ENCODE results near the gene GOLGA8J.
"Not testable (repeated sequence)": the region's sequence is repeated elsewhere in the genome, so short reads cannot be mapped to it uniquely, and the experiment has no call there.

The GOLGA8J gene, protein sequence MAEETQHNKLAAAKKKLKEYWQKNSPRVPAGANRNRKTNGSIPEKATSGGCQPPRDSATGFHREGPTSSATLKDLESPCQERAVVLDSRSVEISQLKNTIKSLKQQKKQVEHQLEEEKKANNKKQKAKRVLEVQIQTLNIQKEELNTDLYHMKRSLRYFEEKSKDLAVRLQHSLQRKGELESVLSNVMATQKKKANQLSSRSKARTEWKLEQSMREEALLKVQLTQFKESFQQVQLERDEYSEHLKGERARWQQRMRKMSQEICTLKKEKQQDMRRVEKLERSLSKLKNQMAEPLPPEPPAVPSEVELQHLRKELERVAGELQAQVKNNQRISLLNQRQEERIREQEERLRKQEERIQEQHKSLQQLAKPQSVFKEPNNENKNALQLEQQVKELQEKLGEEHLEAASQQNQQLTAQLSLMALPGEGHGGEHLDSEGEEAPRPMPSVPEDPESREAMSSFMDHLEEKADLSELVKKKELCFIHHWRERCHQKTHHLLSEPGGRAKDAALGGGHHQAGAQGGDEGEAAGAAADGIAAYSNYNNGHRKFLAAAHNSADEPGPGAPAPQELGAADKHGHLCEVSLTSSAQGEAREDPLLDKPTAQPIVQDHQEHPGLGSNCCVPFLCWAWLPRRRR

DNA sequence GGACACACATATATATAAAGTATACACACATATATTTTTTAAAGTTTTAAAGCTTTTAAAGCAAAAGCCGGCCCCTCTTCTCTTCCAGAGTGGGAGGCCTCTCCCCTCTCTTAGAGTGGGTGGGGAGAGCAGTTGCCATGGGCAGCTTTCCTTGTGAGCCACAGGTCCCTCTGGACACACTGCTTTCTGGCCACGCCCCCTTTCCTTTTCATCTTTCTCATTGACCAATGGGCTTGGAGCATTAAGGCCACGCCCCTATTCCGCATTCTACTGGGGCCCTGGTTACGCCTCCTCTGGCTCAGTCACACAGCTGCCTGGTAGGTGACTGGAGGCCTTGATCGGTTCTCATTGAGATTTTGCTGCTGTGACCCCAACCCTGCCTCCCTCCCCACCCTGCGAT lies at the start of gene GOLGA8J:
Gene GOLGA8J, plus strand, starts transcription at position 301 of the 400 bp plus-strand sequence. Its CDS starts 98 bp downstream, at position 399.
- not testable (repeated sequence) for DNase-seq (ENCODE audit: low read depth)

DNA sequence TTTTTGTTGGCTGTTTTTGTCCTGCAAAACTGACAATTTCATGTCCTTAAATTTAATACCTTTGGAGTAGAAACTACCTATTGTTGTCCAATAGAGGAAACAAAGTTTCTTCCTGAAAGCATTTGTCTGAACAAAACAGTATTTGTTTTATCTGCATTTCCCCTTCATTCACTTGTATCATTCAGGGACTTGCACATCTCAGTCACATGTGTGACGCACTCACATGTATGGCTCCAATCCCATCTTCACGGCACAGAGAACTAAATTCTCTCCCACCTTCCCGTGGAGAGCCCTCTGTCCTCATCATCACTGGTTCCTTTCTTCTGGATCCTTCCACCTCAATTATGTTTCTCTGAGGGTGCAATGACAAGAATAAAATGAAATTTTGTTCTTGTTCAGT lies 49.5 kb upstream of the GOLGA8J start:
- DNase-seq (ENCODE audit: low read depth): no peak

DNA sequence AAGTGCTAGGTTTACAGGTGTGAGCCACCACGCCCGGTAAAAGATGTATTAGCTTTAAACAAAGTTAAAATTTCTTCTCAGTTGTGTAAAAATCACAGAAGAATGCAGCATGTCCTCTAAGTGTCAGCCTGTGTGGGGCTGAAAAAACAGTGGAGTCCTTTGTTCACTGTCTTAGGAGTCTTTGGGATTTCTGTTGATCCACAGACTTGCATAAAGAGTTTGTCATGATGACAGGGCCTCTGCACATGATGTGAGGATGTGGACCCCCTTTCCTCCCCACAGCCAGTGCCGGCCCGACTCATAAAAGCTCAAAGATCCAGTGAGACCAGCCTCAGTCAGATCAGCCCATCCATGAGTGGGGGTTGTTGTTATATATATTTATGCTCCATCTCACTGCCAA lies 49.0 kb upstream of the GOLGA8J start:
- no peak for DNase-seq (ENCODE audit: low read depth)

DNA sequence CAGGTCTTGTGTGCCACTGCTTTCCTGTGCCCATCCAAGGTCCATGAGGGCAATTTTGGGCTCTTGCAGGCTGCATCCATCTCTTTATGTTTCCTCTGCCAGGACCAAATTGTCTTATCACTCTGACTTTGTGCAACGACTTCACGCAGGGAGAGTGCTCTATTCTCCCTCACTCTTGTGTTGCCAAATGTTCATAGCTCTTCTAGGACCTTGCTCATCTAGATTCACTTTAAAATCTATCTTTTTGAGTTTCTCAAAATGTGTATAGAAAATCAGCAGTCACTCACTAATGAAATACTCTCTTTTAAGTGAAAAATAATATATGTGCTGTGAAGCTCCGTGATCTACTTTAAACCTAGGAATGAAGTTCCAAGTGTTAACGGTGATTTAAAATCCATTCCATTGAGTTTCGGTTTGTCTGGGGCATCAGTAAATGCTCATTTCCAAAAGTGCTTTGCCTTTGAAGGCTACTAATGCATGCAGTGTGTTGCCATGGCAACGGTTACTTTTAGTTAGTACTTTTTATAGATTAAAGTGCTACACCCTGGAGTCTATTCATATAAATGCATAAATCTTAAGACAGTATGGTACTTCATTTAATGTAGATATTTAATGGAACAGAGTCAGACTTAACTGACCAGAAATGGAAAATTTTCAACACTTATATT lies 46.6 kb upstream of the GOLGA8J start:
- no peak for DNase-seq (ENCODE audit: low read depth)

DNA sequence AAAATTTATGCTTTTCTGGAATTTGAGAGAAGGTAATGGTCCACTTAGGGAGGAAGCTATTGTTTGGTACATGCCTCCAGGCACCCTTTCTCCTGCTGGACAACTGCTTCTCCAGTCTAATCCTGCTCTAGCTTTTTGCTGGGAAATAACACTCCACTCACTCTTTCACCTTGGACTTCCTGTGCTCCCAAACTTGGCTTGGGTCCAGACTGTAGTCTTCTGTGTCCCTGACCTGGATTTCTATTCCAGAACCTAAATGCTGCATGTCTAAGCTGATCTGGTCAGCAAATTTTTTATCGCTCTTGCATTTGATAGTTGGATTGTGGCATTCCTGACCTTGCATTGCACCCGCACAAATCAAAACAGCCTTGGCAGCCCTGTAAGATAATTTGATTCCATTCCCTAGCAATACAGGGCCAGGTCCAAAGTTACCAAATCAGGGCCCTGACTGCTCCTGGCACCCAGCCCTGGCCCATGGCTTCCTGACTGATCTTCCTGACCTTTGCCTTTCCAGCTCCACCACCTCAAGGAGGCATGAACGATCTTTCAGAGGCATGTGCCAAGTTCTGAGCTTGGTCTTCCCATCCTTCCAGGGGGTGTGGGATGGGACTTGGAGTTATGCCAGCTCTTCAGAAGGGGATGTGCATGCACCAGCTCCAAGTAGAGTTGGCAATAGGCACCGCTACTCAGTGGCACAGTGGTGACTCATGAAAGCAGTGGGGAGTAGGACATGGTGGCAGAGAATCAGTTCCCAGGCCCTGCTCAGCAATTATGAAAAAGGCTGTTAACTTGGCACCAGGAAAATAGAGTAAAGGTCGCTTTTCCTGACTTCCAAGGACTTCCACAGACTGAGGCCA lies 43.9 kb upstream of the GOLGA8J start:
- DNase-seq (ENCODE audit: low read depth): no peak

DNA sequence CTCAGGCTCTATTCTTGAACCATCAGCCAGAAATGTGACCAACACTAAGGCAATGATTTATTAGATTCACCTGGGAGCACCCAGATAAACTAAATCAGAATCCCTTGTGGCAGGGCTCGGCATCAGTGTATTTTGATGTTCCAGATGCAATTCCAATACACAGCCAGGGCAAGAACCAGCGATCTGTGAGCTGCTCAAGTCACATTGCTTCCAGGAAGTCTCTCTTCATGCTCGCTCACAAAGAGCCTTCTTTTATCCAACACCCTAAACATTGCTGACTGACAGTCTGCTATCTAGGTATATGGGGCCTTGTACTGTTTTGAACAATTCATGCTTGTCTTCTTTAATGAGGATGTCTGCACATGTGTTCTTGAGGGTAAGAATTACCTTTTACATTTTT lies 40.9 kb upstream of the GOLGA8J start:
- no peak for DNase-seq (ENCODE audit: low read depth)

DNA sequence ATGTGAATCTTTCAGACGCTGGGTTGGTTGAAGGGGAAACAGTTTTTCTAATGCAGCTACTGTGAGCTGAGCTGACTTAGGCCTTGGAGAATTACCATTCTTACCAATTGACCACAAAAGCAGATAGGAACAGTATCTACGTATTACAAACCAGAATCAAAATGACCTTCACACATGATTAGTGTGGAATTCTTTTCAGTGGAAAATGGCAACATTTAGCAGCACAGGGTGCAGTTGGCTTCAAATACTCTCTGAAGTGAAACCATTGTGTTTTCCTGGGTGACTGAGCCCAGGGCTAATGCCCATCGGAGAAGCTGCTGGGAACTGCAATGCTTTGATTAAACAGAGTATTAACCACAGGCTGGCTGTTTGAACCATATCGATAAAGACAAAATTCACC lies 40.2 kb upstream of the GOLGA8J start:
- DNase-seq (ENCODE audit: low read depth): no peak

DNA sequence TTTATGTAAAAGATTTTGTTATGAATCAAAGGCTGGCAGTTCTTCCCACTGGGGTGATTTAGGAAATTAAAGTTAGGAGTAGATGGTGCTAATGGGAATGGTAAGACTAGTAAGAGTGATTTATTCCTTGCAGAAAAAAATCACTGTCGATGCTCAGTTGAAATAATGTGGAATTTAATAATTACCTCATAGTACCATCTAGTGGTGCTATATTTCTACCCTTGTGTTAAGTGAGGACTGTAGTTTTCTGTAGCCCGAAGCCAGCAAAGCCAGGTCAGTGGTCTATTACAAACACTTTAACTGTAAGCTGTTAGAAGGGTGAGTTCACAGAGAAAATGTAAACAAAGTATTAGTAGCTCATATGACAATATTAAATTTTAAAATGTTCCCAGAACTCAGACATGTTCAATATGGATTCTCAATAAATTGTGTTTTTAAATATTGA lies 39.5 kb upstream of the GOLGA8J start:
- DNase-seq (ENCODE audit: low read depth): no peak

DNA sequence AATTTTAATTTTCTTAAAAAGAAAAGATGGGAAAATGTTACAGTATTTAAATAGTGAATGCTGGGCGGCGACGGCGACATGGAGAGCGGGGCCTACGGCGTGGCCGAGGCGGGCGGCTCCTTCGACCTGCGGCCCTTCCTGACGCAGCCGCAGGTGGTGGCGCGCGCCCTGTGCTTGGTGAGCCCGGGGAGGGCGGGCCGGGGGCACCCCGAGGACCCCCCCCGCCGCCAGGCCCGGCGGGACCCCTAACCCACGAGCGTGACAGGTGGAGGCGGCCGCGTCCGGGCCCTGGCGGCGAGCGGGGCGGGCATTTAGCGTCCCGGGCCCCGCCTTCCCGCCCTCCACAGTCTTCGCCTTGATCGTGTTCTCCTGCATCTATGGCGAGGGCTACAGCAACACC lies 38.4 kb upstream of the GOLGA8J start:
- no peak for DNase-seq (ENCODE audit: low read depth)

DNA sequence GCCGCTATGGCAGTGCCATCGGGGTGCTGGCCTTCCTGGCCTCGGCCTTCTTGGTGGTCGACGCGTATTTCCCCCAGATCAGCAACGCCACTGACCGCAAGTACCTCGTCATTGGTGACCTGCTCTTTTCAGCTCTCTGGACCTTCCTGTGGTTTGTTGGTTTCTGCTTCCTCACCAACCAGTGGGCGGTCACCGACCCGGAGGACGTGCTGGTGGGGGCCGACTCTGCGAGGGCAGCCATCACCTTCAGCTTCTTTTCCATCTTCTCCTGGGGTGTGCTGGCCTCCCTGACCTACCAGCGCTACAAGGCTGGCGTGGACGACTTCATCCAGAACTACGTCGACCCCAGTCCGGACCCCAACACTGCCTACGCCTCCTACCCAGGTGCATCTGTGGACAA lies 37.9 kb upstream of the GOLGA8J start:
- not testable (repeated sequence) for DNase-seq (ENCODE audit: low read depth)

DNA sequence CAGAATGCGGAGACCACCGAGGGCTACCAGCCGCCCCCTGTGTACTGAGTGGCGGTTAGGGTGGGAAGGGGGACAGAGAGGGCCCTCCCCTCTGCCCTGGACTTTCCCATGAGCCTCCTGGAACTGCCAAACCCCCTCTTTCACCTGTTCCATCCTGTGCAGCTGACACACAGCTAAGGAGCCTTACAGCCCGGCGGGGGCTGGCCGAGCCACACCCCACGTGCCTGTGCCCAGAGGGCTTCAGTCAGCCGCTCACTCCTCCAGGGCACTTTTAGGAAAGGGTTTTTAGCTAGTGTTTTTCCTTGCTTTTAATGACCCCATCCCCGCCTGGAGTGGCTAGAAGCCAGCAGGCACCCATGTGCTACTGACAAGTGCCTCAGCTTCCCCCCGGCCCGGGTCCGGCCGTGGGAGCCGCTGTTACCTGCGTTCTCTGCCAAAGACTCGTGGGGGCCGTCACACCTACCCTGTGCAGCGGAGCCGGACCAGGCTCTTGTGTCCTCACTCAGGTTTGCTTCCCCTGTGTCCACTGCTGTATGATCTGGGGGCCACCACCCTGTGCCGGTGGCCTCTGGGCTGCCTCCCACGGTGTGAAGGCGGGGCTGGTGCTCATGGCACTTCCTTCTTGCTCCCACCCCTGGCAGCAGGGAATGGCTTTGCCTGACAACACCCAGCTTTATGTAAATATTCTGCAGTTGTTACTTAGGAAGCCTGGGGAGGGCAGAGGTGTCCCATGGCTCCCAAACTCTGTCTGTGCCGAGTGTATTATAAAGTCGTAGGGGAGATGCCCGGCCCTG lies 37.3 kb upstream of the GOLGA8J start:
- DNase-seq (ENCODE audit: low read depth): not testable (repeated sequence)

DNA sequence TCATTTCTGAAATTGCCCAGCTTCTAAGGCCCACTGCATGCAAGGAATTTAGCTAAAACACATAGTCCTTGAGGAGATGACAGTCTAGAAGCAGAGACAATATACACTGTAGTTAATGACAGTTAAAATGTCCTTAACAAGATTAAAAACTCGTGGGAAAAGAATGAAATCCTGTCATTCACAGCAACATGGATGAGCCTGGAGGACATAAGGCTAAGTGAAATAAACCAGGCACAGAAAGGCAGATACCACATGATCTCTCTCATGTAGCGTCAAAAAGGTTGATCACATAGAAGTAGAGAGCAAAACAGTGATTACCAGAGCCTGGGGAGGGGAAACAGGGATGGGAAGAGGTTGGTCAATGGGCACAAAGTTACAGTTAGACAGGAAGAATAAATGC lies 36.3 kb upstream of the GOLGA8J start:
- DNase-seq (ENCODE audit: low read depth): no peak

DNA sequence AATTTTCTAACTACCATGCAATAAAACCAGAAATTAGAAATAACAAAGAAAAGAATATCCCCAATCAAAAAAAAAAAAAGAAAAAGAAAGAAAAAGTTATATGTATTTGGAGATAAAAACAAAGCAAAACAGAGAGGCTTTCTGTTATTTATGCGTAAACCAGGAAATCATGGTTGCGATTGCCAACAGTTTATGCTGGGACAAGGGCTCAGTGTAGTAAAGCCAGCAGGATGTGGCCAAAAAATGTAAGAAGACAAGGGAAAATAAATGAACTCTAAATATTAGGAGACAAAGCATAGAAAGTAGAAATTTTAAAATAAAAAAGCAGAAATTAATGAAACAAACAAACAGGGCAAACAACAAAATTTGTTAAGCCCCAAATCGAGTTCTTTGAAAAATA lies 27.2 kb upstream of the GOLGA8J start:
- no peak for DNase-seq (ENCODE audit: low read depth)

DNA sequence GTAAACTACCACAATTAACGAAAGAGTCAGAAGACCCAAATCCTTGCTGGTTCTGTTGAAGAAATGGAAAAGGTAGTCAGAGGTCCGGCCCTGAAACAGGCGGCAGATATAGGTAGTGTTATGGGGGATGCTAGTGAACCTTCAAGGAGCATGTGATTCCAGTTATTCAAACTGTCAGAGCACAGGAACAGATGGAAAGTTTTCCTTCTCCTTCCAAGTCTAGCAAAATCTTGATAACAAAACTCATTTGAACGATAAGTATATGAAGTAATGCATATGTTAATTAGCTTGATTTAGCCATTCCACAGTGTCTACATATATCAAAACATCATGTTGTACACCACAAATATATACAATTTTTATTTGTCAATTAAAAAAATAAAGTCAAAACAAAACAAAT lies 26.6 kb upstream of the GOLGA8J start:
- no peak for DNase-seq (ENCODE audit: low read depth)

DNA sequence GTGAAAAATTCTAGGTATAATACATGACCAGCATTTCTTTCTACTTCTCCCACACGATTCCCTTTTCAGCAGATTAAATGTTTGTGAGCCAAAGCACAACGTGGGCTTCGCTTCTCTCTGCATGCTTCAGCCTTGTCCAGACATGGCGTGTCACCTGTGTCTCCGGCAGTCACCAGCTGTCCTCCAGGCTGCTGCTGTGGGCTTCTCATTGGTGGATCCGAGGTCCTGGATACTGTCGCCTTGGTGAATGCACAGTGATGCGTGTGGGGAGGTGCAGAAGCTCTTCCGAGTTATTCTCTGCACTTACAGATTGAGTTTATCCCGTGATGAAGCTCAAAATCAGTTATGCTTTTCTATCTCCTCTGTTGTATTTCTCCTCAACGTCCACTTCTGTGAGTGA lies 23.0 kb upstream of the GOLGA8J start:
- DNase-seq (ENCODE audit: low read depth): no peak

DNA sequence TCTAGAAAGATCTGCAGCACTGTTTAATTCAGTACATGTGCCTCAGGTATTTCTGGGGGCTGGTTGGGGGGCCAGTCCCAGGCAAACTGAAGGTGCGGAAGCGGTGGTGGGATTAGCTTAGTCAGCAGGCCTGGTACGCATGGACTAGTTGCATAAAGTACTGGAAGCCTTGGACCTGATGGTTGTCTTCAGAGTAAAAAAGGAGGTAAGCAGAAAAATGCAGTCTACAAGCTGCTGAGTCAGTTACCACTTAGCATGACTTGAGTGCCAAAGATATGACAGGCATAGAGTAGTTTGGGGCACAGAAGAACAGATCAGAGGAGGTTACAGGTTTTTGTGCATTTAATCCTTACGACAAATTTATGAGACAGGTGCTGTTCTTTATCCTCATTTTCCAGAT lies 19.9 kb upstream of the GOLGA8J start:
- DNase-seq (ENCODE audit: low read depth): no peak

DNA sequence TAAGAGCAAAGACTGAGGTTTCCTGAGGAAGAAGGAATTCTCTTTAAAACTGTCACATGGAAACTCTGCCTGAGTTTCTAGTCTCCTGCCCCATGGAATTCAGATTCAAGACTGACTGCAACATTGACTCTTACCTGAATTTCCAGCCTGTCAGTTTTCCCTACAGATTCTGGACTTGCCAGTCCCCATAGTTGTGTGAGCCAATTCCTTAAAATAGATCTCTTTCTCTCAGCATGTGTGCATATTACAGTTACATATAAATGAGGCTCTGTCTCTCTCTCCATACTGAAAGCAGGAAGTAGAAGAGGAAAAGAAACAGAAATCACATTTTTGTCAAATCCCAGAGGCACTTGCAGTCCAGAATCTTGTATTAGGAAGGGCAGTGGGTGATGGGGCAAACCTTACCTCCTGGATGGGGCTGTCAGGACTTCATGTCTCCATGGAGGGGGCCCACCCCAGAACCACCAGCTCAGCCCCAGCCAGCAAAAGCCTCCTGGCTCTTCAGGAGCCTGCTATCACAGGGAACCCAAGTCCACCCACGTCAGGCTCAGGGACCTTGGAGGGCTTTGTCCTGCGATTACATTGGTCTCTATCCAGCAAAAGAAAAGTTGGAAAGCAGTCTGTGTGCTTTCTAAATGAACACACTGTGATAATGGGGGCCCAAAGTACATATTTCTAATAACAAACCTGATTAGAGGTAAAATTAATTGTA lies 18.8 kb upstream of the GOLGA8J start:
- DNase-seq (ENCODE audit: low read depth): no peak

DNA sequence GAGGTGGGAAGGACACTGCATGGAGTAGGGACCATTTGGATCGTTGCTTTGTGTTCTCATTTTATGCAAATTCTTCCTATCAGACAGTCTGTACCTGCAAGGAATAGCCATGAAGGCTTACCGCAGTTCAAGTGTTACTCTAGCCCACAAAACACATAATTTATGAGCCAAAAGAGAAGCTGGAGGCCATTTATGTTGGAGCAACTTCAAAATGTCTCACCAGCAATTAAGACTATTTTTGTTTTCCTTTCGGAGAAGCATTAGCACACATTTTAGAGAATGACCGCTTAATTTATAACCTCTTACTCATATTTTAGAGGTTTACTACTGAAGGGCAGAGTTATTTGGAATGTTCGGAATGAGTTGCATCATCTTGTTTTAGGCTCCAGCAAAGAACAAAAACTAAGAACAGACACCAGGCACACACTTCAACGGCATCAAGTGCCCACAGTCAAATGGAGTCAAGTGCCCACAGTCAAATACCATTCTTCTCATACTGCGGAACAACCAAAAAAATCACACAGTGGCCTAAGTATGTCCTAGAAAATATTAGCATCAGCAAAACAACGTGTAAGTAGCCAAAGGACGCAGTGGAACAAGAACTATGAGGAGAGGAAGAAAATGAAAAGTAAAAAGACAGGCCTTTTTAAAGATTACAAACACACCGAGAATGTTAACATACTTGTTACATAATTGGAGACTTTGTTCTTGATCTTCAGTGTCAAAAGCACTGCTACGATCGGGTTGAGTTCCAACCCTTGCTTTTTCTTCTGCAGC lies 17.5 kb upstream of the GOLGA8J start:
- no peak for DNase-seq (ENCODE audit: low read depth)

DNA sequence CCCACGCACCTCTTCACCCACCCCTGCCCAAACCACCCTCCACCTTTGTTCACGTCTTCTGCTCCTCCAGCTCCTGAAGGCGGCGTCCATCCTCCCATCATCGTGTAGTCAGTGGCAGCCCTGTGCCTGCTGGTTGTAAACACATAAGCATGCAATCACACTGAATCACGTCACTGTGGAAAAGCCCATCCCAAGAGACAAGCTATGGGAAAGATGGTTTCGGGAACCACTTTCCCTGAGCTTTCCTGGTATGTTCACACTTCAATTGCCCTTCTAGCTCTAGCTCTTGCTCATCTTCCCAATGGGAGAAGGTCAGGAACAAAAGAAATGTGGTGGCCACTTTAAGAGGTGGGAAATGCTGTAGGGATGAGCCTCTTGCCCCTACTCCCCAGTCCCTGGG lies 14.4 kb upstream of the GOLGA8J start:
- DNase-seq (ENCODE audit: low read depth): no peak

DNA sequence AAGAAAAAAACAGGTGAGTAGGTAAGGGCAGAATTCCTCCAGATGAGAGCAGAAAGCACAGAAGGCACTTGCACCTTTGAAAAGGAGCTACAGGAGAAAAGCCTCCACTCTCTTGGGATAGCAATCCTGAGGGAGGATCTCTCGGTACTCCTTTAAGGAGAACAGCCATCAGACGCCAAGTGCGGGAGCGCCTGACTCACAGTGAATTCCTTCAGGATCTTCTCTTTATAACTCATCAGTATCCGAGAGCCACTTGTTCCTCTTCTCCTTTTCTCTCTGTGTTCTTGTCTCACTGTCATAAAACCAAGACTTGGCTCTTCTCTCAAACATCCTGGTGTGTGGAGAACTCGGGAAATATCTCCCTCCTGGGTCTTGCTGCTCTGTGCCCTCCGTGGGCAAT lies 10.1 kb upstream of the GOLGA8J start:
- no peak for DNase-seq (ENCODE audit: low read depth)
